ENCODE data around the gene PLK3. TPM values are rescaled to one million over a fixed set of nuclear protein-coding genes. Genes with fewer than 3 reads are reported as not detected.
"Not testable (repeated sequence)": the region's sequence is repeated elsewhere in the genome, so short reads cannot be mapped to it uniquely, and the experiment has no call there.

The PLK3 gene
- total RNA-seq, 2 donors from 2014 or later: 103 to 142 TPM

DNA sequence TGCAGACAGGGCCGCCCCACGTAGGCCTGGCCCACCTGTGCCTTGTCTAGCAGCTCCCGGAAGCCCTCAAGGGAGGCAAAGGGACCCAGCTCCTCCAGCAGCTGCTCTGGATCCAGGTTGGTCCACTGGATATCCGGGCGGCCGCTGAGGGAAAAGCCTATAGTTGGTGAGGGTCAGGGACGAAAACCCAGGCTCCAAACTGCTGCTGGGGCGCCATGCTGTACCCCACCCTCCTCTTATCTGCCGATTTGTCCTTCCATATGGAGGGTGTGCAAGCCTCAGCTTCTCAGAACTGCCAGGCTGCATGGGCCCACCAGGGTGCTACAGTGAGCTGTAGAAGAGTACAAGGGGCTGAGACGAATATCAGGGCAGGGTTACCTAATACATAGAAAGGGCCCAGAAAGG is 30.7 kb downstream of the PLK3 start:
- Histone ChIP-seq H3K36me3 (no peaks in the 10 kb centered on the region), H3K9me3 (no peaks in the 10 kb centered on the region), H3K27me3 (replicated peaks; ENCODE audit: insufficient read depth) (no peaks in the 10 kb centered on the region), H3K27ac (no peak overlapping the region), H3K4me1 (ENCODE audit: control insufficient read depth in 1 of 2, low read depth in 2 of 2) (peaks cover 0 to 4% of the 10 kb centered on the region in 2 donors), H3K4me3 (no peak overlapping the region)
- TF ChIP-seq, protein P1, sequence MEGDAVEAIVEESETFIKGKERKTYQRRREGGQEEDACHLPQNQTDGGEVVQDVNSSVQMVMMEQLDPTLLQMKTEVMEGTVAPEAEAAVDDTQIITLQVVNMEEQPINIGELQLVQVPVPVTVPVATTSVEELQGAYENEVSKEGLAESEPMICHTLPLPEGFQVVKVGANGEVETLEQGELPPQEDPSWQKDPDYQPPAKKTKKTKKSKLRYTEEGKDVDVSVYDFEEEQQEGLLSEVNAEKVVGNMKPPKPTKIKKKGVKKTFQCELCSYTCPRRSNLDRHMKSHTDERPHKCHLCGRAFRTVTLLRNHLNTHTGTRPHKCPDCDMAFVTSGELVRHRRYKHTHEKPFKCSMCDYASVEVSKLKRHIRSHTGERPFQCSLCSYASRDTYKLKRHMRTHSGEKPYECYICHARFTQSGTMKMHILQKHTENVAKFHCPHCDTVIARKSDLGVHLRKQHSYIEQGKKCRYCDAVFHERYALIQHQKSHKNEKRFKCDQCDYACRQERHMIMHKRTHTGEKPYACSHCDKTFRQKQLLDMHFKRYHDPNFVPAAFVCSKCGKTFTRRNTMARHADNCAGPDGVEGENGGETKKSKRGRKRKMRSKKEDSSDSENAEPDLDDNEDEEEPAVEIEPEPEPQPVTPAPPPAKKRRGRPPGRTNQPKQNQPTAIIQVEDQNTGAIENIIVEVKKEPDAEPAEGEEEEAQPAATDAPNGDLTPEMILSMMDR (IDR thresholded peaks at IDR 0.05): no peak
- DNase-seq (ENCODE audit: low spot score) (no peak), ATAC-seq (ENCODE audit: insufficient number of reproducible peaks, low FRiP score, low read depth) (no peak)

DNA sequence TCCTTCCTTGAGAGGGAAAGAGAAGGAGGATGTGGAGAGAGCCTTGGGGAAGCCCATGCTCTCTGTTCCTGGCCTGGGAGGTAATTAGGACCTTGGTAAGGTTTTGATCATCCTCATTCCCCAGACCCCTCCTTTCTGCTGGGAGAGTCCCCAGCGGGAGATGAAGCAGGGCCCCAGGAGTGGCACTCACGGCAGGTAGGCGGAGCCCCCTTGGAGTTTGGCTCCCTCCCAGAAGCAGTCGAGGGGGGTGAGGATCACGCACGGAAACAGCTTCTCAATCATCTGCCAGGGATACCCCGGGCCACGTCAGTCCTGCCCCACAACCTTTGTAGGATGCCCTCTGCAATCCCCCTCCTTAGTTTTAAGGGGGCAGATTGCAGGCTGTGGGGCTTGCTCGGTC is 31.3 kb downstream of the PLK3 start:
- TF ChIP-seq, protein P1 (IDR thresholded peaks at IDR 0.05): no peak
- Histone ChIP-seq H3K27ac (no peak overlapping the region), H3K36me3 (no peaks in the 10 kb centered on the region), H3K27me3 (replicated peaks; ENCODE audit: insufficient read depth) (no peaks in the 10 kb centered on the region), H3K9me3 (no peaks in the 10 kb centered on the region), H3K4me1 (ENCODE audit: control insufficient read depth in 1 of 2, low read depth in 2 of 2) (peaks cover 0 to 4% of the 10 kb centered on the region in 2 donors), H3K4me3 (no peak overlapping the region)
- ATAC-seq (ENCODE audit: insufficient number of reproducible peaks, low FRiP score, low read depth): no peak
- no peak for DNase-seq (ENCODE audit: low spot score)

DNA sequence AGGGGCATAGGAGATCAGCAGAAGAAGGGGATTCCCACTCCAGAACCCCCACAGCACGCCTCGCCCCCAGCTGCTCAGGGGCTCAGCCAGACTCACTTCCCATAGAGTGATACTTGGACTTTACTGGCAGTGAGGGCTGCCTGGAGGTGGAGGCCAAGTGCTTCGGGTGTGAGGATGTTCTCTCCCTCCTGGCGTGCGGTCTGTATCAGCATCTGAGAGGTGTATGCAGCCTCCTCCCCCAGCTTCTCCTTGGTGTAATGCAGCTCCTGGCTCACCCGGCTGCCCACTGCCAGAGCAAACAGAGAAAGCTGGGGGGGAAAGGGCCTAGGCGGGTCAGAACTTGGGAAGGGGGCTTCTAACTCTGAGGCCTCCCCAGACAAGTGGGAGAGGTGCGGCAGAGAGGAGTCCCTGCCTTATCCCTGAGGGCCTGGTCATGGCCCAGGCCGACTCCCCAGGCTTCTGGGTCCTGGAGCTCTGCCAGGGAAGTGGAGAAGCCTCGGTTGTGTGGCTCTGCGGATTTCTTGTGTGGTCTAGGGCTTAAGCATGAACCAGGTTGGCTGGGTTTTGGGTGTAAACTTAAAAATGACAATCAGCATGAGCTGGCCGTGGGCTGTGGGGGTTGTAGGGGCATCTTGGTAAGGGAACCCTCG is 32.0 kb downstream of the PLK3 start:
- Histone ChIP-seq H3K9me3 (no peaks in the 10 kb centered on the region), H3K27ac (no peak overlapping the region), H3K4me1 (ENCODE audit: control insufficient read depth in 1 of 2, low read depth in 2 of 2) (peaks cover 0 to 4% of the 10 kb centered on the region in 2 donors), H3K27me3 (replicated peaks; ENCODE audit: insufficient read depth) (no peaks in the 10 kb centered on the region), H3K4me3 (no peak overlapping the region), H3K36me3 (no peaks in the 10 kb centered on the region)
- no peak for ATAC-seq (ENCODE audit: insufficient number of reproducible peaks, low FRiP score, low read depth)
- no peak for DNase-seq (ENCODE audit: low spot score)
- TF ChIP-seq, protein P1 (IDR thresholded peaks at IDR 0.05): no peak

GRCh38 chr1:44834328-44834727 is 34.2 kb downstream of the PLK3 start:
- Histone ChIP-seq H3K4me1 (ENCODE audit: control insufficient read depth in 1 of 2, low read depth in 2 of 2) (peaks cover 0 to 4% of the 10 kb centered on the region in 2 donors), H3K4me3 (no peak overlapping the region), H3K27me3 (replicated peaks; ENCODE audit: insufficient read depth) (no peaks in the 10 kb centered on the region), H3K27ac (no peak overlapping the region), H3K36me3 (no peaks in the 10 kb centered on the region), H3K9me3 (no peaks in the 10 kb centered on the region)
- DNase-seq (ENCODE audit: low spot score) (no peak), ATAC-seq (ENCODE audit: insufficient number of reproducible peaks, low FRiP score, low read depth) (no peak)
- TF ChIP-seq, protein P1 (IDR thresholded peaks at IDR 0.05): no peak

DNA sequence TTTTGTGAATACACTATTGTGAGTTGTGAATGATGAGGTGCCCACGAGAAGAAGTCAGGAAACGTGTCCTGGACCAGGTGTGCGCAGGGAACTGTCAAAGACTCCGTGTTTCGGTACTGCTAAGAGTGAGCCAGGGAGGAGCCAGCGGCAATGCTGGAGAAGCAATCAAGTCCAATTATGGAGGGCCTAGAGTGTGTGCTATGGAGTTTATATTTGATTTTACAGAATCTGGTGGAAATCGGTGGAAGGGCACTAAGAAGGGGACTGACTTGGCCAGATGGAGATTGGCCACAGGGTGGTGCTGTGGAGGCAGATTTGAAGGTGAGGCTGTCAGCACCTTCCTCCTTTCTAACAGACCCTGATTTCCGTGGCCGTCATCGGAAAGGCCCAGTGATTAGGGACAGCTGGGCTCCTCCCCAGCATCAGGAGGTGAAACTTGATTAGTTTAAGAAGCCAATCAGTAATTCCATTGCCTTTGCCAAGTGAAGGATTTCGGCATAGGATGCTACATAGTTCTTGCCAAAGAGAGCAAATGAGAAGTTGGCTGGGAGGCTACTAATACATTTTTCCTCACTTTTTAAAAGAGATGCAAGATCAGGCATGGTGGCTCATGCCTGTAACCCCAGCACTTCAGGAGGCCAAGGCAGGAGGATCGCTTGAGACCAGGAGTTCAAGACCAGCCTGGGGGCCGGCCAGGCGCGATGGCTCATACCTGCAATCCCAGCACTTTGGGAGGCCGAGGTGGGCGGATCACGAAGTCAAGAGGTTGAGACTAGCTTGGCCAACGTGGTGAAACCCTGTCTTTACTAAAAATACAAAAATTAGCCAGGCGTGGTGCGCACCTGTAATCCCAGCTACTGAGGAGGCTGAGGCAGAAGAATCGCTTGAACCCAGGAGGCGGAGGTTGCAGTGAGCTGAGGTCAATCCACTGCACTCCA is 35.8 kb downstream of the PLK3 start:
- peaks cover 0 to 4% of the 10 kb centered on the region in 2 donors for H3K4me1 ChIP-seq (ENCODE audit: control insufficient read depth in 1 of 2, low read depth in 2 of 2)
- H3K27me3 ChIP-seq (replicated peaks; ENCODE audit: insufficient read depth): no peaks in the 10 kb centered on the region
- H3K9me3 ChIP-seq: no peaks in the 10 kb centered on the region
- peak overlapping the region; percentile 37 for H3K4me3 ChIP-seq
- no peaks in the 10 kb centered on the region for H3K36me3 ChIP-seq
- peak; percentile 10 for ATAC-seq (ENCODE audit: insufficient number of reproducible peaks, low FRiP score, low read depth)
- peak; percentile 66 for DNase-seq (ENCODE audit: low spot score)
- TF ChIP-seq, protein P1 (IDR thresholded peaks at IDR 0.05): peak; percentile 81
- H3K27ac ChIP-seq: no peak overlapping the region

- H3K9me3 ChIP-seq; H3K27ac ChIP-seq; H3K4me1 ChIP-seq (ENCODE audit: control insufficient read depth in 1 of 2, low read depth in 2 of 2); H3K36me3 ChIP-seq; ATAC-seq (ENCODE audit: insufficient number of reproducible peaks, low FRiP score, low read depth); DNase-seq (ENCODE audit: low spot score); H3K27me3 ChIP-seq (replicated peaks; ENCODE audit: insufficient read depth); H3K4me3 ChIP-seq: not testable (repeated sequence)
Measured at GRCh38 chr1:44838294-44838693, 38.1 kb downstream of the PLK3 start.
